A673 (cell line): ENCODE measurements around the gene FTO. TPM values are rescaled to one million over a fixed set of nuclear protein-coding genes. Genes with fewer than 3 reads are reported as not detected.

Experiments used
- BruUV-seq: library from RNA; stranded (reverse); fragments of 400-500 nt; replicated peaks from 2 replicates; lab custom pipeline; 2021; lab: Mats Ljungman, UMichigan
- CTCF ChIA-PET: fragments of 300-600 bp; sonication (Branson Sonifier 250); formaldehyde crosslinking; loops from one replicate; lab custom pipeline; 2022; ENCODE audit warnings: antibody characterized with exemption; lab: Charles Lee
- POLR2A ChIA-PET: fragments of 300-600 bp; sonication (Branson Sonifier 250); formaldehyde crosslinking; loops from one replicate; lab custom pipeline; 2022; ENCODE audit warnings: antibody characterized with exemption; ENCODE audit not compliant: low non-redundant PET; lab: Charles Lee
- DNase-seq: peaks from one replicate; pipeline ENCODE4 v3.0.0-alpha.2; 2015; ENCODE audit warnings: low spot score
- H3K27ac ChIP-seq: fragments of 200-600 bp; sonication (generic); 2 replicates; pipeline ENCODE4 v1.5.1; 2016; ENCODE audit warnings: mixed run types, low read depth, mild to moderate bottlenecking, mixed read lengths, antibody characterized with exemption, low read length; ENCODE audit not compliant: poor library complexity, severe bottlenecking
- H3K27me3 ChIP-seq: fragments of 200-600 bp; sonication (generic); replicated peaks from 2 replicates; pipeline ENCODE4 v1.6.1; 2017; ENCODE audit warnings: mixed run types, low read depth, mild to moderate bottlenecking, mixed read lengths, antibody characterized with exemption, low read length; ENCODE audit not compliant: insufficient read depth, poor library complexity
- H3K36me3 ChIP-seq: fragments of 200-600 bp; sonication (generic); 2 replicates; pipeline ENCODE4 v1.6.1; 2016; ENCODE audit warnings: mixed run types, mild to moderate bottlenecking, mixed read lengths, antibody characterized with exemption, low read length; ENCODE audit not compliant: insufficient read depth, poor library complexity, severe bottlenecking
- H3K4me1 ChIP-seq: fragments of 200-600 bp; sonication (generic); 2 replicates; pipeline ENCODE4 v1.6.1; 2017; ENCODE audit warnings: mixed run types, mild to moderate bottlenecking, mixed read lengths, antibody characterized with exemption, low read length; ENCODE audit not compliant: insufficient read depth, poor library complexity, severe bottlenecking
- H3K4me3 ChIP-seq: fragments of 200-600 bp; sonication (generic); 2 replicates; pipeline ENCODE4 v1.5.1; 2016; ENCODE audit warnings: low read depth, mixed run types, mild to moderate bottlenecking, mixed read lengths, low read length; ENCODE audit not compliant: poor library complexity, severe bottlenecking
- H3K9me3 ChIP-seq: fragments of 200-600 bp; sonication (generic); 2 replicates; pipeline ENCODE4 v1.6.1; 2016; ENCODE audit warnings: mixed run types, low read depth, mild to moderate bottlenecking, mixed read lengths, antibody characterized with exemption, low read length; ENCODE audit not compliant: poor library complexity, severe bottlenecking
- EZH2 ChIP-seq: fragments of 200-600 bp; sonication (generic); IDR thresholded peaks from 2 replicates; pipeline ENCODE4 v1.6.1; 2017; ENCODE audit warnings: borderline replicate concordance, low read depth, mild to moderate bottlenecking, mixed read lengths, antibody characterized with exemption, low read length; ENCODE audit not compliant: poor library complexity, severe bottlenecking
- intact Hi-C: fragments of 100-400 bp; cut with micrococcal nuclease; formaldehyde crosslinking; loops from one replicate; pipeline ENCODE4 v1.10.0; 2022; ENCODE audit not compliant: unreplicated experiment
- total RNA-seq: library from RNA; stranded (reverse); gene quantifications from 2 replicates; pipeline ENCODE4 v1.2.3, GENCODE V29; 2021
- TF ChIP-seq, protein P1 (sequence below): fragments of 300-800, 200-600 bp; sonication (generic); conservative IDR thresholded peaks from 2 replicates; pipeline ENCODE4 v1.5.1; 2017; ENCODE audit warnings: low read depth, mild to moderate bottlenecking, antibody characterized with exemption, low read length, moderate library complexity, mixed read lengths

The FTO gene
- total RNA-seq, 1 experiment from 2014 or later: 73.4 TPM

DNA sequence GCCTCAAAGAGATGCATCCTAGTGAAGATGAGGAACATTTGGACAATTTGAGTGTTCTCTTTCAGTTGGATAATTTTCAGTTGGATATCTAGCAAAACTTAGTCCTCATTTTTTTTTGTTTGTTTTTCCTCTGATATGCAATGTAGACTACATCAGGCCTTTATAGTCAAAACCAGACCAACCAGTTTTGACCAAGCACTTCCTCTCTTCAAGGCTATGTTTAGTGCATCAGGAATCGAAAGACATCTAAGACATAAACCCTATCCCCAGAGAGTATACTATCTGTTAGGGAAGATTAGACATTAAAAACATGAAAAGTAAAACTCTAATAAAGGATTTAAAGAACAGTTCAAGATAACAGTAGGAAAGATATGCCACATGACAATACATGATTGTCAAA lies 326.5 kb downstream of the FTO start:
- no peak for DNase-seq
- H3K27ac ChIP-seq: no peak overlapping the region
- no peaks in the 10 kb centered on the region for H3K36me3 ChIP-seq
- POLR2A ChIA-PET: no interaction called here
- no peaks in the 10 kb centered on the region for H3K9me3 ChIP-seq
- CTCF ChIA-PET: no interaction called here
- intact Hi-C loops: no loop called here
- H3K4me3 ChIP-seq: no peak overlapping the region
- BruUV-seq: no TSS peak
- H3K4me1 ChIP-seq: no peaks in the 10 kb centered on the region
- TF ChIP-seq EZH2: no peak
- TF ChIP-seq, protein P1, sequence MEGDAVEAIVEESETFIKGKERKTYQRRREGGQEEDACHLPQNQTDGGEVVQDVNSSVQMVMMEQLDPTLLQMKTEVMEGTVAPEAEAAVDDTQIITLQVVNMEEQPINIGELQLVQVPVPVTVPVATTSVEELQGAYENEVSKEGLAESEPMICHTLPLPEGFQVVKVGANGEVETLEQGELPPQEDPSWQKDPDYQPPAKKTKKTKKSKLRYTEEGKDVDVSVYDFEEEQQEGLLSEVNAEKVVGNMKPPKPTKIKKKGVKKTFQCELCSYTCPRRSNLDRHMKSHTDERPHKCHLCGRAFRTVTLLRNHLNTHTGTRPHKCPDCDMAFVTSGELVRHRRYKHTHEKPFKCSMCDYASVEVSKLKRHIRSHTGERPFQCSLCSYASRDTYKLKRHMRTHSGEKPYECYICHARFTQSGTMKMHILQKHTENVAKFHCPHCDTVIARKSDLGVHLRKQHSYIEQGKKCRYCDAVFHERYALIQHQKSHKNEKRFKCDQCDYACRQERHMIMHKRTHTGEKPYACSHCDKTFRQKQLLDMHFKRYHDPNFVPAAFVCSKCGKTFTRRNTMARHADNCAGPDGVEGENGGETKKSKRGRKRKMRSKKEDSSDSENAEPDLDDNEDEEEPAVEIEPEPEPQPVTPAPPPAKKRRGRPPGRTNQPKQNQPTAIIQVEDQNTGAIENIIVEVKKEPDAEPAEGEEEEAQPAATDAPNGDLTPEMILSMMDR: no peak
- H3K27me3 ChIP-seq: no peaks in the 10 kb centered on the region

DNA sequence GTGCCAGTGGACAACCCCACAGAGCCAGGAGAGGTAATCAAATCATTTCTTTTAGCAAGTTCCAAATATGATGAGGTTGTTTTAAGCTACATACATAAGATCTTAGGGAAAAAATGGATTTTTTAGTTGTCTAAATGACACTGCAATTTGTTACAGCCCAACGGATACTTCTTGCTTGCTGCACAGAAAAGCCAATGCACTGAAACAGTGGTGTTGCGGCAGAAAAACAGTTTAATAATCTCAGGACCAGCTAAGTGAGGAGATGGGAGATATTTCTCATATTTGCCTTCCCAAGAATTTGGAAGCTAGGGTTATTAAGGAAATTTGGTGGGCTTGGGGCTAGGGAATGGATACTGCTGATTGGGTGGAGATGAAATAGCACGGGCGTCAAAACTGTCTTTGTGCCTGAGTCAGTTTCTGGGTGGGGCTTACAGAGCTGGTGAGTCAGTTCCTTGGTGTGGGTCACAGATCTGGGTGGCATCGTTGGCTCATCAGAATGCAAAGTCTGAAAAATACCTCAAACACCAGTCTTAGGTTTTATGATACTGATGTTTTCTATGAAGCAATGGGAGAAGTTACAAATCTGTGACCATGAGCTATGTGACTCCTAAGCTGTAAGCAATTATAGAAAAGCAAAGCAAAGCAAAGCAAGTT lies 327.3 kb downstream of the FTO start:
- DNase-seq: no peak
- H3K4me1 ChIP-seq: no peaks in the 10 kb centered on the region
- BruUV-seq: no TSS peak
- POLR2A ChIA-PET: no interaction called here
- H3K36me3 ChIP-seq: no peaks in the 10 kb centered on the region
- TF ChIP-seq, protein P1: no peak
- no peak for TF ChIP-seq EZH2
- H3K9me3 ChIP-seq: no peaks in the 10 kb centered on the region
- no peaks in the 10 kb centered on the region for H3K27me3 ChIP-seq
- no peak overlapping the region for H3K4me3 ChIP-seq
- CTCF ChIA-PET: no interaction called here
- no peak overlapping the region for H3K27ac ChIP-seq
- intact Hi-C loops: no loop called here

DNA sequence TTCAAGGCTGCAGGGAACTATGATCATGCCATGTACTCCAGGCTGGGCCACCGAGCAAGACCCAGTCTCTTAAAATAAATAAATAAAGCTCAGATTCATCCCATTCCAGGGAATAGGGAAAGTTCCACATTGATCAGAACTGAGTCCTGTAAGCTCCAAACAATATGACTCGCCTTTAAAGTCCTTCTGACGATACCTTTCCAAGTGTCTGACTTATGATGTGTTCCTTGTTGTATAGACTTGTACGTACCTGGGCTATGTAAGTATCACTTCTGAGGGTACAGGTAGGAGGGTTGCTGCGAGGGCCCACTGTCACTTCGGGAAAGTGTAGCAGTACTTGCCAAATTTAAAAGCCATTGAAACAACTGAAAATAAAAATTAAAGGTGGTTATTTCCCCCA lies 329.8 kb downstream of the FTO start:
- H3K9me3 ChIP-seq: no peaks in the 10 kb centered on the region
- H3K27ac ChIP-seq: no peak overlapping the region
- TF ChIP-seq, protein P1: no peak
- H3K4me1 ChIP-seq: no peaks in the 10 kb centered on the region
- BruUV-seq: no TSS peak
- H3K36me3 ChIP-seq: no peaks in the 10 kb centered on the region
- CTCF ChIA-PET: no interaction called here
- POLR2A ChIA-PET: no interaction called here
- H3K27me3 ChIP-seq: no peaks in the 10 kb centered on the region
- DNase-seq: no peak
- H3K4me3 ChIP-seq: no peak overlapping the region
- intact Hi-C loops: no loop called here
